GM18861 (cell line): ENCODE results near the gene SCP2D1.
"Not testable (repeated sequence)": the region's sequence is repeated elsewhere in the genome, so short reads cannot be mapped to it uniquely, and the experiment has no call there.

Experiments used
- ATAC-seq: cut with Tn5 transposase; IDR thresholded peaks from one replicate; pipeline ENCODE4 v1.9.1; 2021; ENCODE audit not compliant: unreplicated experiment

Gene SCP2D1

DNA sequence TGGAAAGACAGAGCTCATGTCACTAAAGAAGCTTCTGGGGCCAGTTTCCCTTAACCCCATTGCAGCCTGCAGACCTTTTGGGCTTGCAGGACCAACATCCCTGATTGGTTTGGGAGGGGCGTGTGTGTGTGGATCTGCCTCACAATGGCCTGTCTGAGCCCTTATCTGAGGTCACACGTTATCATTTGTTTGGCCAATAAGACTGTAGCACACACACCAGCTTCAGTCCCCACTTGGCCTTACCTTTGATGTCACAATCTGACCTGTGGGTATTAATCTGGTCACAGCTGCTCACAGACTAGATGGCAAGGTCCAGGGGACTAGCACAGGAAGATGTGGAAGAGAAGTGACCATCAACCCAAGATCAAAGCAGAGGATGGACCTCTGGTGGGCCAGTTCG lies at the start of gene SCP2D1:
TSS of gene SCP2D1 (plus strand) at position 301 of the 400 bp plus-strand sequence. CDS start at position 334, 33 bp downstream.
- ATAC-seq, result no peak

DNA sequence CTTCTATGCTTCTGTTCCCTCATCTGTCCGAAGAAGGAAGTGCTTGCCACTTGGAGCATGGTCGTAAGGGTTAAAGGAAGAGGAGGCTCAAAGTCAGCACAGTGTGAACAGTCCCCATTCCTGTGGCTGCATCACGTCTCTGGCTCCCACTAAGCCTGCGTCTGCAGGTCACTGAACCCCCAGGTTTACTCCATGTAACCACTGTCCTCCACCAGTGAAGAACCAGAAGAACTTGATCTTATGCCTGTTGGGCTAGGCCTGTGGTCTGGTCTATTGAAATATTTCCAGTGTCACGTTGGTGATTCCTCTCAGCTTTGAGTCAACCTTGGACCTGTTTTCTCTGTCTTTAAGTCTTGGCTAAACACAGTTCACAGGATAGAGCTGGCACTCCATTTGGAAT lies 45.9 kb upstream of the SCP2D1 start:
- no peak for ATAC-seq

DNA sequence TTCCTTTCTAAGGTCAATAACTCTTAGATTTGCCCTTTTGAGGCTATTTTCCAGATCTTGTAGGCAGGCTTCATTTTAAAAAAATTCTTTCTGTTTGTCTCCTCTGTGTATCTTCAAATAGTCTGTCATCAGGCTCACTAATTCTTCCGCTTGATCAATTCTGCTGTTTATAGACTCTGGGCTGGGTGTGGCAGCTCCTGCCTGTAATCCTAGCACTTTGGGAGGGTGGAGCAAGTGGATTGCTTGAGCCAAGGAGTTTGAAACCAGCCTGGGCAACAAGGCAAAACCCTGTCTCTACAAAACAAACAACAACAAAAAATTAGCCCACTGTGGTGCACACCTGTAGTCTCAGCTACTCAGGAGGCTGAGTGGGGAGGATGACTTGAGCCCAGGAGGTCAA lies 40.0 kb upstream of the SCP2D1 start:
- ATAC-seq, result no peak

- no peak for ATAC-seq
These were observed 39.4 kb upstream of the SCP2D1 start for GRCh38 chr20:18774207-18774606.

- no peak for ATAC-seq
These were observed 38.0 kb upstream of the SCP2D1 start for GRCh38 chr20:18775633-18776032.

DNA sequence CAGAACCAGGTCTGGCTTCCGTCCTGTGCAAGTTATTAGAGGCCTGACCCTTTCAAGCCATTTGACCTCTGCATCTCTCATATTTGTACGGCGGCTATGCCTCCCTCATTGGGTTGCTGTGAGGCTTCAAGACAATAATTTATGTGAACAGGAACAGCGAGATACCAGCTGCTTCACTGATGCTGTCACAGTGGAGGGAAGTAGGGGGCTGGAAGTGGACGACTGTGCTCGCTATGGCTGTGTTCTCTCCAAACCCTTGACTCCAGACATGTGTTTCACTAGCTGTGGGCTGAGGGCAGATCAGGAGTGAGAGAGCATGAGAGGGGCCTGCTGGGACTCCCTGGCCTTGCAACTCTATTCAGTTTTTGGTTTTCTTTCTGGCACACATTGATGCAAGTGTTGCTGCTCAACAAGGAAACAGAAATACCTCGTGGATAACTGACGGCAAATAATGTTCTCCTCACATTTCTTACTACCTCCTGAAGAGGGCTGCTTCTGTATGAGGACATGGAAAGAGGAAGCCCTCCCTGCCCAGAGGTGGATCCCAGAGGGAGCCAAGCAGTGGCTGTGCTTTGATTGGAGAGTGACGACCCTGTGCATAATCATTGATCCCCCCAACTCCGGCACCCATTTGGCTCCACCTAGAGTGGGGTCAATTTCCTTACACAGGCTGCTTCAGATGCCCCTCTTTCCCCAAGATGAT lies 34.7 kb upstream of the SCP2D1 start:
- ATAC-seq, result no peak

DNA sequence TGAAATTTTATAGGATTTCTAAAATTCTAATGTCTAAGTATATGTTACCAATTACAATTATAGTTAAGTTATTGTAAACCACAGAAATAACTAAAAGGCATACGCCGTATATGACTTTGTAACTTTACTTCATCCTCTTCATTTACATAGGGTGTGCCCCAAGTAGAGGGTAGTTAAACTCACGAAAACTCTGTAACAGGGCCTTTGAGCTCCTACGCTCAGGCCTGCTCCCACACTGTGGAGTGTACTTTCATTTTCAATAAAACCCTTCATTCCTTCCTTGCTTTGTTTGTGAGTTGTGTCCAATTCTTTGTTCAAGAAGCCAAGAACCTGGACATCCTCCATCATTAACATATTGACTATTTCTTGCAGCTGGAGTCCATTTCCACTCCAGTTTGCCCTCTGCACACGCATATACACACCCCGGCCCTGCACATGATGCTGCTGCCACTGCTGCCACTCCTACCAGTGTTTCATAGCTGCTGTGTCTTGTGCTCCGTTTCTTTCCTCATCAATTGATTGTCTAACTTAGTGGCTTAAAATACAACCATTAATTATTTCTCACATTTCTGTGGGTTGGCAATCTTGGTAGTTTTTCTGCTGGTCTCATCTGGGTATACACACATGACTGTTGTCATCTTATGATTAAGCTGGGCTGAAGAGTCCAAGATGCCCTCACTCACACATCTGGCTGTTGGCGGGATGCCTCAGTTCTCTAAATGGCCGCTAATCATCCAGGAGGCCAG lies 33.0 kb upstream of the SCP2D1 start:
- no peak for ATAC-seq

GRCh38 chr20:18781509-18781908 lies 32.1 kb upstream of the SCP2D1 start:
- ATAC-seq, result no peak

GRCh38 chr20:18783385-18783959 lies 30.1 kb upstream of the SCP2D1 start:
- ATAC-seq, result no peak

GRCh38 chr20:18787046-18787445 lies 26.5 kb upstream of the SCP2D1 start:
- ATAC-seq, result not testable (repeated sequence)

DNA sequence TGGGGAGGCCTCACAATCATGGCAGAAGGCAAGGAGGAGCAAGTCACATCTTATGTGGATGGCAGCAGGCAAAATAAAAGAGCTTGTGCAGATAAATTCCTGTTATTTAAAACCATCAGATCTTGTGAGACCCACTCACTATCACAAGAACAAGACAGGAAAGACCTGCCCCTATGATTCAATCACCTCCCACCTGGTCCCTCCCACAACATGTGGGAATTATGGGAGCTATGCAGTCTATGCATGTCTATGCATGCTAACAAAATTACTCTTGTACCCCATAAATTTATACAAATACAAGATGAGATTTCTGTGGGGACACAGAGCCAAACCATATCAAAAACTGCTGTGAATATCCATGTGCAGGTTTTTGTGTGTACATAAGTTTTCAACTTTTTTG lies 25.6 kb upstream of the SCP2D1 start:
- no peak for ATAC-seq

DNA sequence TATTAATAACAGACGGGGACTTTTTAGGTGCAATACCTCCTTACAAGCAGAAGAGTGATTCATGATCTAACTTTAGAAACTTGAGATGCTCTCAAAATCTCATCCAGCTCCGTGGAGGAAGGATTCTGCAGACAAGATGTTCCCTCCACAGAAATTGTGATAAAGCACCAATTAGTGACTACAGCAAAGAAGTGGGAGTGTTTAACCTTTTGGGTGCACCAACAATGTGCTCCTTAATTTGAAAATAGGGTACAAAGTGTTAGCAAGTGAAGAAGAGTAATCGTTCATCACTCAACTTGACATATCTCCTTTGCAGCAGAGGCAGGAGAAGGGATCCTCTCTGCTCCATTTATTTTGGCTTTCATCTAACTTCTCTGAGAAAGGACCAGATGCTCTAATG lies 22.8 kb upstream of the SCP2D1 start:
- no peak for ATAC-seq

GRCh38 chr20:18793625-18794427 lies 19.8 kb upstream of the SCP2D1 start:
- ATAC-seq, result peak; percentile 96

DNA sequence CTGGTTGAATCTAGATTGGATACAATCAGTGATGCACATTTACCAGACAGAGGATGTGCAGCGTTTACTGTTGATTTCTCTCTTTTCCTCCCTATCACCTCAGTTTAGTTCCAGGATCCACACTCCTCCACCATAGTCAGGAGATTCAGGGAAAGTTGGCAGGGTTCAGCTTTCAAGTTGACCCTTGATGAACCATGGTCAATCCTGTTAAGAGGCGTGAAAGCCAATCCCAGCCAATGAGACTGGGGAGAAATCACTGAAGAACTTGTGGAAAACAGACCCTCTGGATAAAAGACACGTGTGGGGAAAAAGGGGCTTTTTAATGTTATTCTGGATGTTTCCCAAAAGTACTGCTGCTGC lies 19.2 kb upstream of the SCP2D1 start:
- ATAC-seq, result no peak

- no peak for ATAC-seq
These were observed 18.2 kb upstream of the SCP2D1 start for GRCh38 chr20:18795366-18795765.

- ATAC-seq, result no peak
These were observed 17.2 kb upstream of the SCP2D1 start for GRCh38 chr20:18796282-18796833.

- no peak for ATAC-seq
These were observed 12.1 kb upstream of the SCP2D1 start for GRCh38 chr20:18801516-18801915.

- ATAC-seq, result peak; percentile 72
These were observed 11.5 kb upstream of the SCP2D1 start for GRCh38 chr20:18802012-18802634.

DNA sequence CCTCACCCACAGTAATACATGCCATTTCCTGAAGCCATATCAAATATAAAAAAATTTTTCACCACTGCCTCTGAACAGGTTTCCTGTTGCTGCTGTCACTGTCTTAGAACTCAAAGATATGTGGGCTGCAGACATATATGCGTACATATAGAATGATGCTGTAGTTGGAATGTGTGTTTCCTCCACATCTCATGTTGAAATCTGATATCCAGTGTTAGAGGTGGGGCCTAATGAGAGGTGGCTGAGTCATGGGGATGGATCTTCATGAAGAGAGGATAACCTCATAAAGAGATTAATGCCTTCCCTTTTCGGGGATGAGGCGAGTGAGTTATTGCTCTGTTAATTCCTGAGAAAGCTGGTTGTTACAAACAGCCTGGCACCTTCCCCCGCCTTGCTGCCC lies 7.7 kb upstream of the SCP2D1 start:
- ATAC-seq, result no peak

- ATAC-seq, result no peak
These were observed 4.9 kb upstream of the SCP2D1 start for GRCh38 chr20:18808712-18809111.

DNA sequence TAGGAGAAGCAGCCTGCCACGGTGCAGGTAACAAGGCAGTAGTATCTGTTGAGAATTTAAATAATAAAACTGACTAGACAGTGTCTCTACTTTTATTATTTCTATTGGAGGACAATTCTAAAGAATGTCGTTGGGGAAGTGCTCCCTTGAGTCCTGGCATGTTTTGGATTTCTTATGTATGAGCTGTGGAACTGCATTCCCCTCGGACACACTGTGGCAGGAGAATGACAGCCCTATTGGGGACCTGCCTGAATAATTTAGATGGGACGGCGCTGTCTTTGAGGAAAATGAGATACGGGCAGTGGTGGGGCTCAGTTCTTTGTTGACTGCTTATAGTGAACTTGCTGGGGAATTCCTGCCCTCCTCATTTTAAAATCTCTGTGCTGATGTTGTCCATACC lies 2.4 kb upstream of the SCP2D1 start:
- no peak for ATAC-seq
